GM19351 (cell line): ENCODE results near the gene SPCS2.
"Not testable (repeated sequence)": the region's sequence is repeated elsewhere in the genome, so short reads cannot be mapped to it uniquely, and the experiment has no call there.

ENCODE experiments used
- ATAC-seq: cut with Tn5 transposase; IDR thresholded peaks from one replicate; pipeline ENCODE4 v1.9.1; 2021; ENCODE audit warnings: mild to moderate bottlenecking, moderate library complexity; ENCODE audit not compliant: unreplicated experiment

The SPCS2 gene

GRCh38 chr11:74992852-74993251, 43.8 kb downstream of the SPCS2 start:
- ATAC-seq: peak; percentile 50

DNA sequence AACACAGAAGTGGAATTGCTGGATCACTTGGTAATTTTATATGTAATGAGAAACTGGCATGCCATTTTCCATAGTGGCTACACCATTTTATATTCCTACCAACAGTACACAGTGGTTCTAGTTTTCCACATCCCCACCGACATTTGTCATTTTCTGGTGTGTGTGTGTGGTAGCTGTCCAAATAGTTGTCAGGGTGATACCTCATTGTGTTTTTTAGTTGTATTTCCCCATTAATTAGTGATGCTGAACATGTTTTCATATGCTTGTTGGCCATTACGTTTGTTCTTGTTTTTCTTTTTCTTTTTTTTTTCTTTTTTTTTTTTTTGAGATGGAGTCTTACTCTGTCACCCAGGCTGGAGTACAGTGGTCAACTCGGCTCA, 51.9 kb downstream of the SPCS2 start:
- no peak for ATAC-seq

DNA sequence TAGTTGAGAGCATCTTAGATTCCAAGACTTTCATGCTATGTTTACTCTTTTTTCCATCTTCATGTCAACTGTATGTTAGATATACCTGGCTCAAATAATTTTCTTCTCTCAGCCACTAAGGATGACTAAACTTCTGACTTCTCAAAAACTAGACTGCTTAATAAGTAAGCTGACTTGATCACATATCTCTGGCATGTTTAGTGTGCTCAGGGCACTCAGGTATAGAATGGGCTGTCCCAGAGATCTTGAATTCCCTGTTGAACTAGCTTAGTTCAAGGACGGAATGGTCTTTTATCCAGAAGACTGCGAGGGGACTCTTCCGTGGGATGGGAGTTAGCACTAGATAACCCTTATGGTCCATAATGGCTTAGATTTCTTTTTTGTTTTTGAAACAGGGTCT, 52.6 kb downstream of the SPCS2 start:
- no peak for ATAC-seq

GRCh38 chr11:75002516-75002915, 53.5 kb downstream of the SPCS2 start:
- ATAC-seq: no peak

DNA sequence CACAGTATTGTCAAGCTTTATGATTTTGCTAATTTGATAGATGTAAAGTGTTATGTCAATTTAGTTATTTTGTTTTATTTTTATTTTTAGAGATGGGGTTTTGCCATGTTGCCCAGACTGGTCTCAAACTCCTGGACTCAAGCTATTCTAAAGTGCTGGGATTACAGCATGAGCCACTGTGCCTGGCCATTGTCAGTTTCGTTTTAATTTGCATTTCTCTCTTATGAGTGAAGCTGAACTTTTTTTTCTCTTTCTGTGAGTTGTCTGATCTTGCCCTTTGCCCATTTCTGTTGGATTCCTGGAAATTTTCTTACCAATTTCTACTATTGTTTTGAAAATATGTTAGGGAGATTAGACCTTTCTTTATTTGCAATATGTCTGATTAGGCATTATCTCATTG, 55.1 kb downstream of the SPCS2 start:
- ATAC-seq: no peak

DNA sequence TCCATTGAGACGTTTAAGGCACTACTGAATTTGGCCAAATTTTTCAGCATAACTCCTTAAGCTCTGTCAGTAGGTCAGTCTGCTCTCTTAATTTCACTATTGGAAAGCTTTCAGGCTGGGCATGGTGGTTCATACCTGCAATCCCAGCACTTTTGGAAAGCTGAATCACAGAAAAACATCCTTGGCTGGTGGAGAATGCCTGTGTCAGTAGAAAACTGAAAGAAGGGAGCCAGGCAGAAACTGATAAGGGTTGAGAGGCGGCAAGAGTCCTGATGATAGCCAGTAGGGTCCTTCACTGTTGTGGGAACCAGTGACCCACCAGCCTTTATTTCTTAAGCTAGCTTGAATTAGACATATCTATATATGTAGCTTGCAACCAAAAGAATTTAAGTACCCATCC, 62.3 kb downstream of the SPCS2 start:
- ATAC-seq: no peak

GRCh38 chr11:75011872-75012271, 62.8 kb downstream of the SPCS2 start:
- ATAC-seq: no peak

DNA sequence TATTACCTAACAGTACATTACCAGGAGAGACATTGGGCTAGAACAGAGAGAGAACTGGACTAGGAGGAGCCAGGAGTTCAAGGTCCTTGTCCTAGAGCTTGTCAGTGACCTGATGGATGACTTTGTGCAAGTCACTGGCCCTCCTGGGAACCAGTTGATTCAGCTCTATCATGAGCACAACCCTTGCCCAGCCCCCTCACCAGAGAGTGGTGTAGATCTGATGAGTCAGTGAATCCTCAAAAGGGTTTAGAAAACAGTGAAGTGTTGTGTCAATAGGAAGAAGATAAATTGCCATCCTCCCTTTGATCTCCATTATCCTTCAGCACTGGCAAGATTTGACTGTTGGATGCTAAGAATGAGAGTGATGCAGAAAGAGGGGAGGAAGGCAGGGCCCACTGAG, 64.0 kb downstream of the SPCS2 start:
- ATAC-seq: no peak

DNA sequence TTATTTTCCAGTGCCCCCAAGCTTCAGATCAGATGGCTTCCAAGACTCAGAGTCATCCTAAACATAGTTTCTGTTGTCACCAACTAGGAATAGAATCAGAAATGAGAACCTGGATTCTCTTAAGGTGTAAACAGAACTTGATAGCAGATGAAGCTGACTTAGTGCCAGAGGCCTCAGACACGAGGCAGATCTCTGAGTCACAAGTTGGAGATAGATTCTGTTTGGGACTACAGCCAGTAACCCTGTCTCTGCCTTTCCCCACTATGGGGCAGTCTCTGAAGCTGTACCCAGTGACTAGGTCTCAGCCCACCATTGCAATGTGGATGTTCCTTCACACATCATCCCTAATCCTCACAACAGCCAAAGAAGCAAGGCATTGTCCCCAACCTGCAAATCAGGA, 65.1 kb downstream of the SPCS2 start:
- no peak for ATAC-seq

DNA sequence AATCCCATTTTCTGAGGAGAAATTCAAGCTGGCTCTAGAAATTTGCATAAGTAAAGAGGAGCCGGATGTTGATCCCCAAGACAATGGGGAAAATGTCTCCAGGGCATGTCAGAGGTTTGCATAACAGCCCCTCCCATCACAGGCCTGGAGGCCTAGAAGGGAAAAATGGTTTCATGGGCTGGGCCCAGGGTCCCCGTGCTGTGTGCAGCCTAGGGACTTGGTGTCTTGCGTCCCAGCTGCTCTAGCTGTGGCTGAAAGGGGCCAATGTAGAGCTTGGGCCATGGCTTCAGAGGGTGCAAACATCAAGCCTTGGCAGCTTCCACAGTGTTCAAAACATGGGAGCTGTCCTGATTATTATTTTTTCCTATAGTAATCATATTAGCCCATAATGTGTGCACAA, 70.1 kb downstream of the SPCS2 start:
- ATAC-seq: not testable (repeated sequence)

GRCh38 chr11:75020328-75020727, 71.3 kb downstream of the SPCS2 start:
- ATAC-seq: not testable (repeated sequence)

DNA sequence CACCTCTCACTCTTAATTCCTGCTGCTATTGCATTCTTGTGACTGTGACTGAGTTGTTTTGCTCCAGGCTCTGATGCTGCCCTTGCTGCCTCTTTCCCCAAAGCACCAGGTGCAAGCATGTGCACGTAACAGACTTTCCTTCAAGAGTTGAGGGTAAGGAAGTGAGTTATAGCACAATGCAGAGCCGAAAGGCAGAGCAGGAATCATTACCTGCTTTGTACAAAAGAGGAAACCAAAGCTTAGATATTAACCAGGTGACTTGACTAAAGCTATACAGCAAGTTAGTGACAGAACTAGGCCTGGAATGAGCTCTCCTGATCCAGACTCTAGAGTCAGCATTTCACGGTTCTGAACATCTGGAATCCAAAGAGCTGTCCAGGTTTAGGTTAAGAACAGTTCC, 73.2 kb downstream of the SPCS2 start:
- no peak for ATAC-seq

GRCh38 chr11:75022759-75023396, 73.8 kb downstream of the SPCS2 start:
- no peak for ATAC-seq

GRCh38 chr11:75023446-75024067, 74.5 kb downstream of the SPCS2 start:
- no peak for ATAC-seq

- no peak for ATAC-seq
These were observed 75.0 kb downstream of the SPCS2 start for GRCh38 chr11:75024068-75024449.

DNA sequence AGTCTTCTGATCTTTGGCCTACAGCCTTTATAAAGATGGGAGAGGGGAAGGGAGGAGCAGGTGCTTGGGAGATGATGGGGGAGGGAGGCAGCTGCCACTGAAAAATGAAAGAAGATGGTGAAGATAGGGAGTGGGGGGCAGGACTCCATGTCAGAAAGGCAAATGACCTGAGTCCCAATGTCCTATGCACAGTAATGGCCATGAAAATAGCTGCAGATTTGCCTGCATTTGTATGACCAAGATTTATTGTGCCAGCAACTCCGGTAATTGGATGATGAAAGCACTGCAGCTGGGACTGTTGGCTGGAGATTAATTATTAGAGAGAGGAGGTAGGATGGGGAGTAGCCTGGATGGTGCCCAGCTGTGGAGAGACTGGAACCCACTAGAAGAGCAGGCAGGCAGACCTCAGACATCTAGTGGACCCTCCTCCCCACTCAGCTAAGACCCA, 75.7 kb downstream of the SPCS2 start:
- no peak for ATAC-seq

DNA sequence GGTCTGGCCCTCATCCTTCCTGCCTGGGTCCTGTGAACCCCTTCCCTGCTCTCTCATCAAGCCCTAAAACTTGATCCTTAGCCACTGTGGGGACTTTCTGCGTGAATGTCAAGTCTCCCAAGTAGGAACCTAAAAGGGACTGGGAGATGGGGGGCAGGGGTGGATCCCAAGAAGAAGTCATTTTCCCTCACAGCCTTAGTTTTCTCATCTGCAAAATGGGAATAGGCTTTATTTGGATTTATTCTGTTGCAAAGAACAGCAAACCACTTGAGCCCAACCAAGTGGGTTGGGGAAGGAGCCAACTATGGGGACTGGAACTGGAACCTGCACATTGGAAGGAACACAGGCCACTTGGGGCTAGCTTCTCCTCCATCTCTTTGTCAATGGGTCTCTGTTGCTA, 76.5 kb downstream of the SPCS2 start:
- ATAC-seq: no peak

DNA sequence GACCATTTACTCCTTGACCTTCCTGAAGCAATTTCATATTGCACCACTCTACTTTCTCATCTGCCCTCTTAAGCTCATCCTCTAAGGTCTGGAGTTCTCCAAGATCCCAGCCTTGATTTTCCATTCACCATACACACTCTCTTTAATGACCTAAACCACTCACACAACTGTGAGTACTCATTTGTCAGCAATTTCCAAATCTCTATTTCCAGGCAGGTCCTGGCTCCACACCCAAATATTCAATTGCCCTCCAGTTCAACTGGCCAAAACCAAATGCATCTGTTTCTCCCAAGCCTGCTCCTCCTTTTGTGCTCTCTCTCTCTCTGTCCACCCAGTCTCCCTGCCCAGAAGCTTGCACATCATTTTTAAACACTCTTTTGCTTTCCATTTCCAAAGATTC, 79.3 kb downstream of the SPCS2 start:
- no peak for ATAC-seq
